Hepatocyte (in vitro differentiated cells): ENCODE results near the gene MAP3K4. TPM values are rescaled to one million over a fixed set of nuclear protein-coding genes. Genes with fewer than 3 reads are reported as not detected.

ENCODE experiments used
- DNase-seq: peaks from one replicate; pipeline ENCODE4 v3.0.0-alpha.2; 2016; ENCODE audit warnings: low spot score
- H2AFZ ChIP-seq: fragments of 200-600 bp; sonication (generic); 2 replicates; pipeline ENCODE4 v1.6.0; 2016; ENCODE audit warnings: antibody characterized with exemption, mild to moderate bottlenecking
- H3K27ac ChIP-seq: fragments of 200-600 bp; sonication (generic); 2 replicates; pipeline ENCODE4 v1.5.1; 2016; ENCODE audit warnings: mild to moderate bottlenecking
- H3K27me3 ChIP-seq: fragments of 200-600 bp; sonication (generic); 2 replicates; pipeline ENCODE4 v1.6.1; 2016
- H3K36me3 ChIP-seq: fragments of 200-600 bp; sonication (generic); replicated peaks from 2 replicates; pipeline ENCODE4 v1.5.1; 2016; ENCODE audit warnings: low read depth; ENCODE audit not compliant: insufficient read depth
- H3K4me1 ChIP-seq: fragments of 200-600 bp; sonication (generic); 2 replicates; pipeline ENCODE4 v1.5.1; 2016; ENCODE audit warnings: mild to moderate bottlenecking, moderate library complexity; ENCODE audit not compliant: insufficient read depth
- H3K4me2 ChIP-seq: fragments of 200-600 bp; sonication (generic); 2 replicates; pipeline ENCODE4 v1.6.0; 2016
- H3K4me3 ChIP-seq: fragments of 200-600 bp; sonication (generic); 2 replicates; pipeline ENCODE4 v1.5.1; 2016; ENCODE audit warnings: mild to moderate bottlenecking
- H3K79me2 ChIP-seq: fragments of 200-600 bp; sonication (generic); 2 replicates; pipeline ENCODE4 v1.6.0; 2017; ENCODE audit warnings: mild to moderate bottlenecking
- H3K9me2 ChIP-seq: fragments of 200-600 bp; sonication (generic); replicated peaks from 2 replicates; pipeline ENCODE4 v1.6.0; 2017; ENCODE audit warnings: mild to moderate bottlenecking; ENCODE audit not compliant: insufficient read depth
- H3K9me3 ChIP-seq: fragments of 200-600 bp; sonication (generic); 2 replicates; pipeline ENCODE4 v1.5.1; 2016; ENCODE audit warnings: low read depth, mild to moderate bottlenecking
- H4K20me1 ChIP-seq: fragments of 200-600 bp; sonication (generic); 2 replicates; pipeline ENCODE4 v1.6.0; 2016; ENCODE audit warnings: mild to moderate bottlenecking; ENCODE audit not compliant: insufficient read depth, poor library complexity, severe bottlenecking
- CTCF ChIP-seq: fragments of 200-600 bp; sonication (generic); IDR thresholded peaks from 2 replicates; pipeline ENCODE4 v1.5.1; 2016; ENCODE audit warnings: antibody characterized with exemption, mild to moderate bottlenecking; ENCODE audit not compliant: poor library complexity
- EZH2 ChIP-seq: fragments of 200-600 bp; sonication (generic); IDR thresholded peaks from 2 replicates; pipeline ENCODE4 v1.6.1; 2016; ENCODE audit warnings: antibody characterized with exemption, mild to moderate bottlenecking, borderline replicate concordance
- EZH2phosphoT487 ChIP-seq: fragments of 200-600 bp; sonication (generic); IDR thresholded peaks from one replicate; pipeline ENCODE4 v1.6.1; 2018; ENCODE audit warnings: antibody characterized with exemption, mild to moderate bottlenecking, low read depth, moderate library complexity; ENCODE audit not compliant: unreplicated experiment, severe bottlenecking
- WGBS: methylation state at CpG from one replicate; pipeline ENCODE4 v1.1.6; 2016; ENCODE audit warnings: low lambda C conversion rate; ENCODE audit errors: missing lambda C conversion rate; 5-methylcytosine and 5-hydroxymethylcytosine counted together
- polyA plus RNA-seq: library from polyadenylated mRNA; unstranded; fragments of >200 nt; fragmentation: Nextera tagmentation; extraction: Ambion mirVana; gene quantifications from 2 replicates; pipeline ENCODE4 v1.2.1, GENCODE V29; 2016
- total RNA-seq: library from RNA; depleted of rRNA; stranded (reverse); fragments of >200 nt; gene quantifications from 2 replicates; pipeline ENCODE4 v1.2.3, GENCODE V29; 2014

Gene MAP3K4
- total and polyA plus RNA-seq, 2 experiments from 2014 or later: 10.9 to 21.5 TPM

GRCh38 chr6:161150566-161150965 is 159.0 kb downstream of the MAP3K4 start:
- Histone ChIP-seq H3K27me3 (no peaks in the 10 kb centered on the region), H3K4me3 (no peak overlapping the region), H3K9me2 (no peaks in the 10 kb centered on the region), H3K4me1 (no peaks in the 10 kb centered on the region), H3K36me3 (no peaks in the 10 kb centered on the region), H2AFZ (no peak overlapping the region), H3K9me3 (no peaks in the 10 kb centered on the region), H3K27ac (no peak overlapping the region), H4K20me1 (no peaks in the 10 kb centered on the region), H3K79me2 (no peaks in the 10 kb centered on the region), H3K4me2 (no peak overlapping the region)
- WGBS: 97% methylated on average over 8 of the region's 8 CpGs
- DNase-seq: no peak
- TF ChIP-seq CTCF (no peak), EZH2 (no peak), EZH2phosphoT487 (no peak)

- no peak overlapping the region for H3K4me3 ChIP-seq
- no peaks in the 10 kb centered on the region for H3K27me3 ChIP-seq
- H2AFZ ChIP-seq: no peak overlapping the region
- TF ChIP-seq EZH2 (no peak), CTCF (no peak), EZH2phosphoT487 (no peak)
- no peaks in the 10 kb centered on the region for H3K4me1 ChIP-seq
- no peaks in the 10 kb centered on the region for H3K9me2 ChIP-seq
- H3K36me3 ChIP-seq: no peaks in the 10 kb centered on the region
- no peaks in the 10 kb centered on the region for H3K79me2 ChIP-seq
- no peak for DNase-seq
- H3K27ac ChIP-seq: no peak overlapping the region
- 91% methylated on average over 18 of the region's 18 CpGs for whole genome bisulfite sequencing
- no peaks in the 10 kb centered on the region for H3K9me3 ChIP-seq
- H4K20me1 ChIP-seq: no peaks in the 10 kb centered on the region
- no peak overlapping the region for H3K4me2 ChIP-seq
Measured at GRCh38 chr6:161151059-161151645, 159.6 kb downstream of the MAP3K4 start.

GRCh38 chr6:161151660-161152526 is 160.3 kb downstream of the MAP3K4 start:
- Histone ChIP-seq H3K27me3 (no peaks in the 10 kb centered on the region), H4K20me1 (no peaks in the 10 kb centered on the region), H3K79me2 (no peaks in the 10 kb centered on the region), H3K36me3 (no peaks in the 10 kb centered on the region), H3K4me3 (no peak overlapping the region), H2AFZ (no peak overlapping the region), H3K9me2 (no peaks in the 10 kb centered on the region), H3K27ac (no peak overlapping the region), H3K9me3 (no peaks in the 10 kb centered on the region), H3K4me2 (no peak overlapping the region), H3K4me1 (no peaks in the 10 kb centered on the region)
- 94% methylated on average over 19 of the region's 19 CpGs for WGBS
- TF ChIP-seq CTCF: no peak
- TF ChIP-seq EZH2phosphoT487: no peak
- TF ChIP-seq EZH2: no peak
- DNase-seq: no peak
